AG04449 (cell line): ENCODE measurements around the gene S1PR4.
A peak's percentile ranks its signal among the peaks of the same experiment; 100 is the strongest.

Source experiments
- CTCF ChIA-PET: fragments of 350-600 bp; formaldehyde crosslinking; extraction: SDS; loops from one replicate; lab custom pipeline; 2021; ENCODE audit warnings: antibody characterized with exemption; lab: Yijun Ruan, JAX
- POLR2A ChIA-PET: fragments of 400-600, 350-600 bp; formaldehyde crosslinking; extraction: SDS; loops from one replicate; lab custom pipeline; 2020; ENCODE audit warnings: antibody characterized with exemption, inconsistent platforms; lab: Yijun Ruan, JAX
- DNase-seq: peaks from one replicate; pipeline ENCODE4 v3.0.0-alpha.2; 2010; ENCODE audit warnings: low read depth, low spot score
- H3K4me3 ChIP-seq: 2 replicates; pipeline ENCODE4 v1.5.1; 2011; ENCODE audit warnings: low read depth, mild to moderate bottlenecking, control low read depth, low read length
- TF ChIP-seq, protein P1 (sequence below): IDR thresholded peaks from one replicate; pipeline ENCODE4 v1.5.1; 2011; ENCODE audit warnings: mild to moderate bottlenecking, moderate library complexity, low read length, control low read depth, inconsistent platforms; ENCODE audit not compliant: insufficient read depth; ENCODE audit errors: missing control alignments

The S1PR4 gene

DNA sequence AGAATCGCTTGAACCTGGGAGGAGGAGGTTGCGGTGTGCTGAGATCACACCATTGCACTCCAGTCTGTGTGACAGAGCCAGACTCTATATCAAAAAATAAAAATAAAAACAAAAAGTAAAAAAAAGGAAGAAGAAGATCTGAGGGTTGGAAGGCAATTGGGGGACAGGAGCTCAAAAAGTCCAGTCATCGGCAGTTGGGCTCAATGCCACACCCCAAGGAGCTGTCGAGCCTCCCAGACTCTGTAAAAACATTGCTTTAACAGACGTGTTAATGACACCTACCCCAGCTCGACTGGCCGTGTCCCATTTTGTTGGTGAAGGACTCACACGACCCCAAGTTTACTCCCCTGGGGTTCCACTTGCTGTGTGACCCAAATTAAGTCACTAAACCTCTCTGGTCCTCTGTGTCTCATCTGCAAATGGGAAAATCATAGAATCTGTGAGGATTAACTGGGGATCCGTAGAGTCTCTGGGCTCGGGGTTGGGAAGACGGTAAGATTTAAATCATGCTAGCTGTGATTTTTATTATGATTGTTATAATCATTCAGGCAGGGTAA, 35.7 kb upstream of the S1PR4 start:
- H3K4me3 ChIP-seq, result no peak overlapping the region
- ChIA-PET CTCF (interaction anchor here (0.9 to 9.0 kb wide), 4 partner anchors 9 to 39 kb away, joined by 3 to 113 read pairs (median 6); no protein-coding TSS in a partner anchor), POLR2A (no interaction called here)
- TF ChIP-seq, protein P1, sequence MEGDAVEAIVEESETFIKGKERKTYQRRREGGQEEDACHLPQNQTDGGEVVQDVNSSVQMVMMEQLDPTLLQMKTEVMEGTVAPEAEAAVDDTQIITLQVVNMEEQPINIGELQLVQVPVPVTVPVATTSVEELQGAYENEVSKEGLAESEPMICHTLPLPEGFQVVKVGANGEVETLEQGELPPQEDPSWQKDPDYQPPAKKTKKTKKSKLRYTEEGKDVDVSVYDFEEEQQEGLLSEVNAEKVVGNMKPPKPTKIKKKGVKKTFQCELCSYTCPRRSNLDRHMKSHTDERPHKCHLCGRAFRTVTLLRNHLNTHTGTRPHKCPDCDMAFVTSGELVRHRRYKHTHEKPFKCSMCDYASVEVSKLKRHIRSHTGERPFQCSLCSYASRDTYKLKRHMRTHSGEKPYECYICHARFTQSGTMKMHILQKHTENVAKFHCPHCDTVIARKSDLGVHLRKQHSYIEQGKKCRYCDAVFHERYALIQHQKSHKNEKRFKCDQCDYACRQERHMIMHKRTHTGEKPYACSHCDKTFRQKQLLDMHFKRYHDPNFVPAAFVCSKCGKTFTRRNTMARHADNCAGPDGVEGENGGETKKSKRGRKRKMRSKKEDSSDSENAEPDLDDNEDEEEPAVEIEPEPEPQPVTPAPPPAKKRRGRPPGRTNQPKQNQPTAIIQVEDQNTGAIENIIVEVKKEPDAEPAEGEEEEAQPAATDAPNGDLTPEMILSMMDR, result no peak
- no peak for DNase-seq

DNA sequence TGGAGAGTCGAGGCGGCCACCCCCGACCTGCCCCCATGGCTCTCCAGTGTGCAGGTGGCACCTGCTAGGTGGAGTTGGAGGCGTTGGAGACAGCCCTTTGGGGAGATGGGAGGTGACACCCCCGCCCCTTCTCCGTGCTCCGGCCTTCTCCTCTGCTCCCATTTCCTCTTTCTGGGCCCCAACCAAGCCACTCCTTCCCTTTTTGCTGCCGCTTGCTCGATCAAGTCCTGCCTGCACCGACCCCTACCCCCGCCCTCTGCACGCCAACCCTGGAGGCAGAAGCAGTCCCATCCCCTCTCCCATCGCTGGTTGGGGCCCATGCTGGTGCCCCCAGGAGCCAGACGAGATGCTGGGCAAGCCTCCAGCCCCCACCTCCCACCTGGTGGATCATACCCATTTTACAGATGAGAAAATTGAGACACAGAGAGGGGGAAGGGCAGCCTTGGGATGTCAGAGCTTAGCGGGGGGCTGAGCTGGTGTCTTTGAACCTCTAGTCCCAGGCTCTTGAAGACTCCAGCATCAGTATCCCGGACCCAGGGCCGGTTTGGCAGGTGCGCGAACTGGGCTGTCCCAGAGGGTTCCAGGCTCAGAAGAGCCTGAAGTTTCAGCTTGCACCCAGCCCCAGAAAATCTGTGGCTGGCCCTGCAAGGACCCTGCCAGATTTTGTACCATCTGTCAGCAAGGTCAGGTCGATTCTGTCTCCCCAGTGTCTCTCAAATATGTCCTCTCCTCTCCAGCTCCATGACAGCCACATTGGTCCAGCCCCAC, 32.5 kb upstream of the S1PR4 start:
- TF ChIP-seq, protein P1, result no peak
- CTCF ChIA-PET, result interaction anchor here (0.6 to 2.3 kb wide), 10 partner anchors 9 to 190 kb away, joined by 3 to 12 read pairs (median 4); no protein-coding TSS in a partner anchor
- DNase-seq, result no peak
- H3K4me3 ChIP-seq, result no peak overlapping the region
- POLR2A ChIA-PET, result no interaction called here

DNA sequence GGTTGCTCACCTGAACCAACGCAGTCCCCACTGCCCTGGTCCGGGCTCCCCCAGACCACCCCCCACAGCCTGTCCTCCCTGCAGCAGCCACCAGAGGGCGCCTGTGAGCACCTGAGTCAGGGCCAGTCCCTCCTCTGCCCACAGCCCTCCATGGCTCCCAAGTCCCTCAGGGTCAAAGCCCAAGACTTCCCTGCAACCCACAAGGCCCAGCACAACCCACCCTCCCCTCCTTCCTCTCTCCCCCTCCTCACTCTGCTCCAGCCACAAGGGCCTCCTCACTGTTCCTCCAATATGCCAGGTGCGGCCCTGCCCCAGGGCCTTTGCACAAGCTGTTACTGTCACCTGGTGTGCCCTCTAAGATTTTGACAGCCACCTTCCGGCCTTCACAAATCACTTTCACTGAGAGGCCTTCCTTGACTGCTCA, 31.9 kb upstream of the S1PR4 start:
- TF ChIP-seq, protein P1, result peak; percentile 90
- POLR2A ChIA-PET, result no interaction called here
- CTCF ChIA-PET, result interaction anchor here (0.6 to 2.3 kb wide), 10 partner anchors 9 to 191 kb away, joined by 3 to 12 read pairs (median 4); no protein-coding TSS in a partner anchor
- no peak for DNase-seq
- H3K4me3 ChIP-seq, result no peak overlapping the region

DNA sequence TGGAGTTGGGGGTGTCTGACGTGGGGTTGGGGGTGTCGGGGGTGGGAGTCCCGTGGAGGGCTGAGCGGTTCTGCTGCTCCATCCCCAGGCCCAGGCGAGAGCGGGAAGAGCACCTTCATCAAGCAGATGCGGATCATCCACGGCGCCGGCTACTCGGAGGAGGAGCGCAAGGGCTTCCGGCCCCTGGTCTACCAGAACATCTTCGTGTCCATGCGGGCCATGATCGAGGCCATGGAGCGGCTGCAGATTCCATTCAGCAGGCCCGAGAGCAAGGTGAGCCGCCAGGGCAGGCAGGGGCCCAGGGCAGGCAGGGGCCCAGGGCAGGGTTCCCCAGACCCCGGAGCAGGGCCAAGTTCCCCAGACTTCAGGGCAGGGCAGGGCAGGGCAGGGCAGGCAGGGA, 30.1 kb upstream of the S1PR4 start:
- no peak for DNase-seq
- ChIA-PET CTCF (no interaction called here), POLR2A (no interaction called here)
- no peak overlapping the region for H3K4me3 ChIP-seq
- TF ChIP-seq, protein P1, result no peak

DNA sequence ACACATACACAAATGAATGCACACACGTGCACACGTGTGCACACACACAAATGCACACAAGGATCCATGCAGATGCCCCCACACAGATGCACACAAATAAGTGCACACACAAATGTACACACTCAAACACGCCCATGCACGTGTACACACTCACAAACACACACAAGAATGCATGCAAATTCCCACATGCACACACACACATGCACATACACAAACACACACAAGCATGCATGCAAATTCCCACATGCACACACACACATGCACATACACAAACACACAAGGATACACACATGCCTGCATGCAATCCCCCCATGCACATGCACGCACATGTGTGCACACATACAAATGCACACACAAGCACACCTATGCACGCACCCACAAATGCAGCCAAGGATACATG, 29.5 kb upstream of the S1PR4 start:
- H3K4me3 ChIP-seq, result no peak overlapping the region
- POLR2A ChIA-PET, result no interaction called here
- TF ChIP-seq, protein P1, result no peak
- DNase-seq, result no peak
- CTCF ChIA-PET, result no interaction called here

DNA sequence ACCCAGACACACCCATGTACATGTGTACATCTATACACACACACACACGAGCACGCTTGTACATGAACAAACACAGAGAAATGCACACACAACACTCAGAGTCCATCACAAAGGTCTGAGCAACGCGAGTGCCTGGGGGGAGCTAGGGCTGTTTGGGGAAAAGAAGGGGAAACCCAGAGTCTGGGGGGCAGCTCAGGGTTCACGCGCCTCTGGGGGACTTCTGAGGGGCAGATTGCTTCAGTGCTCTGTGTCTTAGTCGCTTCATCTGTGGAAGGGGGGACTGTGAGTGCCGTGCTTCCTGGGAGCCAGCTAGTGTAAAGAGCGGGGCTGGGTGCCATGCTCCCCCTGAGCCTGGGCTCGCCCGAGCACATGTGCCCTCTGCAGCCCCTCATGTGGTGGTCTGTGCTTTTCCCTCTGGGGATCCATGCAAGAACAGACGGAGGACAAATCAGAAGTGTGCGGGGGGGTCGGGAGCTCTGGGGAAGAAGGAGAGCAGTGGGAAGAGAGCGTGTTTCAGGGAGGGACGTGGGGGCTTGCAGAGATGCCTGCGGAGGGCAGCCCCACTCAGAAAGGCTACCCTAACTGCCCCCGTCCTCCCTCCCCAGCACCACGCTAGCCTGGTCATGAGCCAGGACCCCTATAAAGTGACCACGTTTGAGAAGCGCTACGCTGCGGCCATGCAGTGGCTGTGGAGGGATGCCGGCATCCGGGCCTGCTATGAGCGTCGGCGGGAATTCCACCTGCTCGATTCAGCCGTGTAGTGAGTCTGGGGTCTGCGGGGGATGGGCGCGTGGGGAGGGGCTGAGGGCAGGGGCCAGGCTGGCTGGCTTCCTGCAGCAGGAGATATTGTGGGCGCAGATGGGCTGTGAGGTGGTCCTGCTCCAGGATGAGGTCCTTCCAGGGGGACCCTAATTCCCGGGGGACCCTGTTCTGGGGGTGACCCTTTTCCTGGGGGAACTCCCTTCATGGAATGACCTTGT, 28.8 kb upstream of the S1PR4 start:
- no peak for DNase-seq
- H3K4me3 ChIP-seq, result no peak overlapping the region
- ChIA-PET CTCF (no interaction called here), POLR2A (no interaction called here)
- TF ChIP-seq, protein P1, result no peak
